ENCODE results near the gene COX11. TPM values are rescaled to one million over a fixed set of nuclear protein-coding genes. Genes with fewer than 3 reads are reported as not detected.

The COX11 gene
- total and polyA plus RNA-seq, 2 donors (not counting 1 experiment from before 2014, with no cell fraction given) = 37.1 to 54.9 TPM

- ATAC-seq (ENCODE audit: low read depth) = no peak
- WGBS (ENCODE audit: insufficient coverage) = no CpG with 5 or more reads among the region's 1 CpG
- Histone ChIP-seq H3K9me3 (ENCODE audit: control extremely low read depth in 1 of 3, control insufficient read depth in 2 of 3, insufficient read depth in 1 of 3, low read length in 2 of 3) (no peaks in the 10 kb centered on the region), H4K20me1 (ENCODE audit: control insufficient read depth, insufficient read depth, low read length, poor library complexity, severe bottlenecking) (no peaks in the 10 kb centered on the region), H3K27me3 (replicated peaks in 1 of 4; ENCODE audit: control extremely low read depth in 1 of 4, control insufficient read depth in 3 of 4, insufficient read depth in 4 of 4, low read length in 3 of 4) (no peaks in the 10 kb centered on the region), H3K4me1 (ENCODE audit: control insufficient read depth in 2 of 2, insufficient read depth in 2 of 2, low read length in 2 of 2) (no peaks in the 10 kb centered on the region), H2AFZ (ENCODE audit: insufficient read depth, low read depth, low read length, poor library complexity, severe bottlenecking) (no peak overlapping the region), H3K36me3 (replicated peaks in 1 of 2; ENCODE audit: control extremely low read depth in 1 of 2, control insufficient read depth in 1 of 2, extremely low read depth in 1 of 2, insufficient read depth in 2 of 2, low read length in 1 of 2) (no peaks in the 10 kb centered on the region), H3K9ac (ENCODE audit: low read length) (no peak overlapping the region), H3K4me3 (ENCODE audit: control extremely low read depth in 1 of 5, extremely low read depth in 1 of 5, insufficient read depth in 1 of 5, low read depth in 2 of 5, low read length in 4 of 5) (no peak overlapping the region), H3K27ac (ENCODE audit: low read length in 2 of 2) (no peak overlapping the region), H3K79me2 (ENCODE audit: control insufficient read depth, insufficient read depth, low read length) (no peaks in the 10 kb centered on the region), H3K4me2 (replicated peaks; ENCODE audit: low read depth, low read length, poor library complexity, severe bottlenecking) (no peak overlapping the region)
- Mint-ChIP-seq H3K27me3 (no peaks in the 10 kb centered on the region), H3K4me3 (no peak overlapping the region), H3K4me1 (no peaks in the 10 kb centered on the region), H3K27ac (no peak overlapping the region), H3K9me3 (ENCODE audit: insufficient read depth) (no peaks in the 10 kb centered on the region)
- ChIA-PET POLR2A (no interaction called here), CTCF (interaction anchor here (1.2 to 4.7 kb wide), 3 partner anchors 9 to 344 kb away, joined by 3 to 30 read pairs (median 3); no protein-coding TSS in a partner anchor)
- DNase-seq = no peak
- TF ChIP-seq EZH2 (IDR thresholded peaks at IDR 0.05; ENCODE audit: borderline replicate concordance, insufficient read depth, low read depth, low read length, poor library complexity, severe bottlenecking) (no peak), CTCF (IDR thresholded peaks at IDR 0.05) (peak; percentile 30)
- intact Hi-C loops (cut with micrococcal nuclease) = no loop called here
Observed at GRCh38 chr17:55005520-55005919, 37.1 kb upstream of the COX11 start.

GRCh38 chr17:55004484-55004883 is 36.0 kb upstream of the COX11 start:
- Histone ChIP-seq H3K9ac (ENCODE audit: low read length) (no peak overlapping the region), H3K27ac (ENCODE audit: low read length in 2 of 2) (no peak overlapping the region), H3K4me3 (ENCODE audit: control extremely low read depth in 1 of 5, extremely low read depth in 1 of 5, insufficient read depth in 1 of 5, low read depth in 2 of 5, low read length in 4 of 5) (no peak overlapping the region), H3K4me1 (ENCODE audit: control insufficient read depth in 2 of 2, insufficient read depth in 2 of 2, low read length in 2 of 2) (no peaks in the 10 kb centered on the region), H3K4me2 (replicated peaks; ENCODE audit: low read depth, low read length, poor library complexity, severe bottlenecking) (no peak overlapping the region), H3K27me3 (replicated peaks in 1 of 4; ENCODE audit: control extremely low read depth in 1 of 4, control insufficient read depth in 3 of 4, insufficient read depth in 4 of 4, low read length in 3 of 4) (no peaks in the 10 kb centered on the region), H2AFZ (ENCODE audit: insufficient read depth, low read depth, low read length, poor library complexity, severe bottlenecking) (no peak overlapping the region), H3K79me2 (ENCODE audit: control insufficient read depth, insufficient read depth, low read length) (no peaks in the 10 kb centered on the region), H3K9me3 (ENCODE audit: control extremely low read depth in 1 of 3, control insufficient read depth in 2 of 3, insufficient read depth in 1 of 3, low read length in 2 of 3) (no peaks in the 10 kb centered on the region), H3K36me3 (replicated peaks in 1 of 2; ENCODE audit: control extremely low read depth in 1 of 2, control insufficient read depth in 1 of 2, extremely low read depth in 1 of 2, insufficient read depth in 2 of 2, low read length in 1 of 2) (no peaks in the 10 kb centered on the region), H4K20me1 (ENCODE audit: control insufficient read depth, insufficient read depth, low read length, poor library complexity, severe bottlenecking) (no peaks in the 10 kb centered on the region)
- H3K27ac Mint-ChIP-seq = no peak overlapping the region
- no peaks in the 10 kb centered on the region for H3K9me3 Mint-ChIP-seq (ENCODE audit: insufficient read depth)
- intact Hi-C loops (cut with micrococcal nuclease) = no loop called here
- no peak overlapping the region for H3K4me3 Mint-ChIP-seq
- ChIA-PET CTCF (interaction anchor here (4.7 kb wide), 1 partner anchor 12 kb away, joined by 30 read pairs; no protein-coding TSS in a partner anchor), POLR2A (no interaction called here)
- no peaks in the 10 kb centered on the region for H3K27me3 Mint-ChIP-seq
- no peak for ATAC-seq (ENCODE audit: low read depth)
- 100% methylated on average over 3 of the region's 5 CpGs for WGBS (ENCODE audit: insufficient coverage)
- H3K4me1 Mint-ChIP-seq = no peaks in the 10 kb centered on the region
- TF ChIP-seq EZH2 (IDR thresholded peaks at IDR 0.05; ENCODE audit: borderline replicate concordance, insufficient read depth, low read depth, low read length, poor library complexity, severe bottlenecking) = no peak
- TF ChIP-seq CTCF (IDR thresholded peaks at IDR 0.05) = no peak
- DNase-seq = no peak
